WTC11 (cell line): Measurements from ENCODE around the gene C4BPB. TPM values are rescaled to one million over a fixed set of nuclear protein-coding genes. Genes with fewer than 3 reads are reported as not detected.

Source experiments
- ATAC-seq: fragments of 200-7000 bp; cut with Tn5 transposase; 2 replicates; pipeline ENCODE4 v1.10.0; 2021; ENCODE audit warnings: mild to moderate bottlenecking, moderate library complexity
- CTCF ChIA-PET: fragments of 300-600 bp; sonication (Branson Sonifier 250); formaldehyde crosslinking; loops from one replicate; lab custom pipeline; 2021; ENCODE audit warnings: antibody characterized with exemption; lab: Charles Lee
- POLR2A ChIA-PET: fragments of 350-600 bp; sonication (Branson Sonifier 250); formaldehyde crosslinking; loops from one replicate; lab custom pipeline; 2021; ENCODE audit warnings: antibody characterized with exemption; lab: Charles Lee
- DNase-seq: peaks from one replicate; pipeline ENCODE4 v3.0.0; 2021; ENCODE audit warnings: low spot score
- H3K27ac Mint-ChIP-seq: 2 replicates; pipeline ENCODE4 v1.8.0; 2021; ENCODE audit warnings: mixed read lengths
- H3K27me3 Mint-ChIP-seq: 2 replicates; pipeline ENCODE4 v1.8.0; 2021; ENCODE audit warnings: low read depth, mild to moderate bottlenecking, moderate library complexity, mixed read lengths
- H3K36me3 Mint-ChIP-seq: 2 replicates; pipeline ENCODE4 v1.8.0; 2021; ENCODE audit warnings: mixed read lengths
- H3K4me1 Mint-ChIP-seq: 2 replicates; pipeline ENCODE4 v1.8.0; 2022; ENCODE audit warnings: mixed read lengths
- H3K4me3 Mint-ChIP-seq: 2 replicates; pipeline ENCODE4 v1.8.0; 2021; ENCODE audit warnings: mild to moderate bottlenecking, moderate library complexity, mixed read lengths
- H3K9me3 Mint-ChIP-seq: 2 replicates; pipeline ENCODE4 v1.8.0; 2021; ENCODE audit warnings: mixed read lengths
- AFF4 ChIP-seq: sonication (generic); formaldehyde crosslinking; IDR thresholded peaks from 2 replicates; pipeline ENCODE4 v1.8.1; 2023; ENCODE audit warnings: mild to moderate bottlenecking, missing genetic modification reagents, borderline replicate concordance
- CREB1 ChIP-seq: sonication (generic); formaldehyde crosslinking; IDR thresholded peaks from 2 replicates; pipeline ENCODE4 v1.8.0; 2023; ENCODE audit warnings: mild to moderate bottlenecking, missing genetic modification reagents
- KAT7 ChIP-seq: sonication (generic); formaldehyde crosslinking; IDR thresholded peaks from 2 replicates; pipeline ENCODE4 v1.8.1; 2023; ENCODE audit warnings: missing genetic modification reagents, mild to moderate bottlenecking, borderline replicate concordance
- NFYB ChIP-seq: sonication (generic); formaldehyde crosslinking; conservative IDR thresholded peaks from 2 replicates; pipeline ENCODE4 v1.8.0; 2022; ENCODE audit warnings: low read depth, missing genetic modification reagents
- SMAD3 ChIP-seq: sonication (generic); formaldehyde crosslinking; IDR thresholded peaks from 2 replicates; pipeline ENCODE4 v1.8.0; 2022; ENCODE audit warnings: missing genetic modification reagents, mild to moderate bottlenecking, borderline replicate concordance
- TCF7 ChIP-seq: sonication (generic); formaldehyde crosslinking; IDR thresholded peaks from 2 replicates; pipeline ENCODE4 v1.8.0; 2022; ENCODE audit warnings: mild to moderate bottlenecking, low read depth, missing genetic modification reagents, moderate library complexity
- ZNF121 ChIP-seq: sonication (generic); formaldehyde crosslinking; IDR thresholded peaks from 2 replicates; pipeline ENCODE4 v1.8.0; 2023; ENCODE audit warnings: missing genetic modification reagents
- ZNF263 ChIP-seq: sonication (generic); formaldehyde crosslinking; IDR thresholded peaks from 2 replicates; pipeline ENCODE4 v1.8.1; 2022; ENCODE audit warnings: low read depth, mild to moderate bottlenecking, moderate library complexity, missing genetic modification reagents
- ZNF317 ChIP-seq: sonication (generic); formaldehyde crosslinking; IDR thresholded peaks from 2 replicates; pipeline ENCODE4 v1.8.1; 2023; ENCODE audit warnings: low read depth, mild to moderate bottlenecking, moderate library complexity, missing genetic modification reagents, borderline replicate concordance
- ZNF416 ChIP-seq: fragments of 250-450 bp; sonication (Bioruptor Pico); IDR thresholded peaks from 2 replicates; pipeline ENCODE4 v1.9.0; 2021; ENCODE audit warnings: mild to moderate bottlenecking, inconsistent platforms
- ZNF425 ChIP-seq: fragments of 250-450 bp; sonication (Bioruptor Pico); conservative IDR thresholded peaks from 2 replicates; pipeline ENCODE4 v1.9.0; 2021; ENCODE audit warnings: mild to moderate bottlenecking
- ZNF512 ChIP-seq: sonication (generic); formaldehyde crosslinking; IDR thresholded peaks from 2 replicates; pipeline ENCODE4 v1.8.1; 2022; ENCODE audit warnings: missing genetic modification reagents, borderline replicate concordance
- ZNF671 ChIP-seq: fragments of 250-450 bp; sonication (Bioruptor Pico); IDR thresholded peaks from 2 replicates; pipeline ENCODE4 v1.8.0; 2021; ENCODE audit warnings: mild to moderate bottlenecking
- ZSCAN18 ChIP-seq: fragments of 250-450 bp; sonication (Bioruptor Pico); IDR thresholded peaks from 2 replicates; pipeline ENCODE4 v2.1.2; 2022; ENCODE audit warnings: mild to moderate bottlenecking, moderate library complexity
- total RNA-seq: library from RNA; stranded (reverse); gene quantifications from 3 replicates; pipeline ENCODE4 v1.2.3, GENCODE V29; 2021
- TF ChIP-seq, protein P1 (sequence below): fragments of 250-450 bp; sonication (Bioruptor Pico); IDR thresholded peaks from 2 replicates; pipeline ENCODE4 v1.9.0; 2021; ENCODE audit warnings: moderate library complexity, mild to moderate bottlenecking, inconsistent platforms, borderline replicate concordance
- TF ChIP-seq, protein P2 (sequence below): fragments of 250-450 bp; sonication (Bioruptor Pico); IDR thresholded peaks from 2 replicates; pipeline ENCODE4 v1.8.0; 2021; ENCODE audit warnings: mild to moderate bottlenecking
- TF ChIP-seq, protein P3 (sequence below): sonication (generic); formaldehyde crosslinking; IDR thresholded peaks from 2 replicates; pipeline ENCODE4 v1.8.1; 2022; ENCODE audit warnings: low read depth, missing genetic modification reagents, borderline replicate concordance
- TF ChIP-seq, protein P4 (sequence below): fragments of 250-450 bp; sonication (Bioruptor Pico); IDR thresholded peaks from 2 replicates; pipeline ENCODE4 v1.9.0; 2021; ENCODE audit warnings: mild to moderate bottlenecking

The C4BPB gene
- total RNA-seq, 1 experiment from 2014 or later: 0.26 TPM

DNA sequence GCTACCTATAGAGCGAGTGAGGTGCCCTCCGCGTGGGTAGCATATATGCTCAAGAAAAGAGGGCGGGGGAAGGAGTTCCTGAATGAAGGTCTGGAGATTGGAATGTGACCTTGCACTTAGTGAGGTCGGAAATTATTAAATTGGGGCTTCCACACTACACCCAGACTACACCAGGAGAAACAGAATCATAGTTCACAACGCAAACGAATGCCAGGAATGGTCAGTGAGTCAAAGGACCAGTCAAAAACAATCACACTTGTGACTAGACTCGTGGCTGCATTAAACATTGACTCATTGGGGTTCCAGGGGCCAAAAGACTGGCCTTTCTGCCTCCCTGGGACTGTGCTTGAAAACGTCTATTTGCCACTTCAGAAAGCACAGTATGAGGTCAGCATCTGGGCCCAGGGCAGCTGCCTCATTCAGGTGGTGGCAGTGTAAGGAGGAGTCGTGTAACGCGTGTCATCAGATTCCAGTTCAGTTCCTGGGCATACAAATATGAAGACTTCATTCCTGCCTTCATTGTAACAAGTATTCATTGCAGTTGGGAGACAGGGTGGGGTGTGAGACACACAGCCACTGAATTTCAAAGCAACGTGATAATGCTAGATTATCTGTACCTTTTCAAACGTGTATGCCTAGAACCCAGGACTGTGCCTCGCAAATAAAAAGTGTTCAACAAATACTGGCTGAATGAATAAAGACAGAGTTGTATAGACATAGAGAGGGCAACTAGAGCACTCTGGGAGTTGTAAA lies 37.3 kb upstream of the C4BPB start, which contains the start of gene YOD1:
TSS of gene YOD1 (minus strand) at position 18 of the 753 bp plus-strand sequence. CDS start 178 bp downstream, outside the sequence.
- POLR2A ChIA-PET: no interaction called here
- CTCF ChIA-PET: interaction anchor here (2.0 kb wide), 1 partner anchor 19 kb away, joined by 17 read pairs; the partner anchor contains the start of gene C1orf116
- no peak for ATAC-seq
- Mint-ChIP-seq H3K27me3 (no peaks in the 10 kb centered on the region), H3K4me3 (peak within 1 kb of the TSS; percentile 95), H3K9me3 (no peaks in the 10 kb centered on the region), H3K27ac (peak within 1 kb of the TSS; percentile 98)
- TF ChIP-seq, protein P1, sequence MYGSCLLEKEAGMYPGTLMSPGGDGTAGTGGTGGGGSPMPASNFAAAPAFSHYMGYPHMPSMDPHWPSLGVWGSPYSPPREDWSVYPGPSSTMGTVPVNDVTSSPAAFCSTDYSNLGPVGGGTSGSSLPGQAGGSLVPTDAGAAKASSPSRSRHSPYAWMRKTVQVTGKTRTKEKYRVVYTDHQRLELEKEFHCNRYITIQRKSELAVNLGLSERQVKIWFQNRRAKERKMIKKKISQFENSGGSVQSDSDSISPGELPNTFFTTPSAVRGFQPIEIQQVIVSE (CRISPR knock-in tag): no peak
- no peak for TF ChIP-seq CREB1 (CRISPR knock-in tag)
- TF ChIP-seq ZNF512 (CRISPR knock-in tag): no peak
- no peak for TF ChIP-seq ZNF263 (CRISPR knock-in tag)
- TF ChIP-seq, protein P2, sequence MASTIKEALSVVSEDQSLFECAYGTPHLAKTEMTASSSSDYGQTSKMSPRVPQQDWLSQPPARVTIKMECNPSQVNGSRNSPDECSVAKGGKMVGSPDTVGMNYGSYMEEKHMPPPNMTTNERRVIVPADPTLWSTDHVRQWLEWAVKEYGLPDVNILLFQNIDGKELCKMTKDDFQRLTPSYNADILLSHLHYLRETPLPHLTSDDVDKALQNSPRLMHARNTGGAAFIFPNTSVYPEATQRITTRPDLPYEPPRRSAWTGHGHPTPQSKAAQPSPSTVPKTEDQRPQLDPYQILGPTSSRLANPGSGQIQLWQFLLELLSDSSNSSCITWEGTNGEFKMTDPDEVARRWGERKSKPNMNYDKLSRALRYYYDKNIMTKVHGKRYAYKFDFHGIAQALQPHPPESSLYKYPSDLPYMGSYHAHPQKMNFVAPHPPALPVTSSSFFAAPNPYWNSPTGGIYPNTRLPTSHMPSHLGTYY (CRISPR knock-in tag): no peak
- TF ChIP-seq ZNF317 (CRISPR knock-in tag): no peak
- no peak for TF ChIP-seq ZSCAN18 (CRISPR knock-in tag)
- TF ChIP-seq ZNF425 (CRISPR knock-in tag): no peak
- no peak for TF ChIP-seq ZNF121 (CRISPR knock-in tag)
- no peak for TF ChIP-seq TCF7 (CRISPR knock-in tag)
- TF ChIP-seq, protein P3, sequence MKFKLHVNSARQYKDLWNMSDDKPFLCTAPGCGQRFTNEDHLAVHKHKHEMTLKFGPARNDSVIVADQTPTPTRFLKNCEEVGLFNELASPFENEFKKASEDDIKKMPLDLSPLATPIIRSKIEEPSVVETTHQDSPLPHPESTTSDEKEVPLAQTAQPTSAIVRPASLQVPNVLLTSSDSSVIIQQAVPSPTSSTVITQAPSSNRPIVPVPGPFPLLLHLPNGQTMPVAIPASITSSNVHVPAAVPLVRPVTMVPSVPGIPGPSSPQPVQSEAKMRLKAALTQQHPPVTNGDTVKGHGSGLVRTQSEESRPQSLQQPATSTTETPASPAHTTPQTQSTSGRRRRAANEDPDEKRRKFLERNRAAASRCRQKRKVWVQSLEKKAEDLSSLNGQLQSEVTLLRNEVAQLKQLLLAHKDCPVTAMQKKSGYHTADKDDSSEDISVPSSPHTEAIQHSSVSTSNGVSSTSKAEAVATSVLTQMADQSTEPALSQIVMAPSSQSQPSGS: no peak
- no peak for TF ChIP-seq NFYB (CRISPR knock-in tag)
- TF ChIP-seq, protein P4, sequence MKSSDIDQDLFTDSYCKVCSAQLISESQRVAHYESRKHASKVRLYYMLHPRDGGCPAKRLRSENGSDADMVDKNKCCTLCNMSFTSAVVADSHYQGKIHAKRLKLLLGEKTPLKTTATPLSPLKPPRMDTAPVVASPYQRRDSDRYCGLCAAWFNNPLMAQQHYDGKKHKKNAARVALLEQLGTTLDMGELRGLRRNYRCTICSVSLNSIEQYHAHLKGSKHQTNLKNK (CRISPR knock-in tag): no peak
- TF ChIP-seq KAT7 (CRISPR knock-in tag): no peak
- TF ChIP-seq ZNF416 (CRISPR knock-in tag): no peak
- TF ChIP-seq AFF4: no peak
- no peak for TF ChIP-seq ZNF671 (CRISPR knock-in tag)
- TF ChIP-seq SMAD3 (CRISPR knock-in tag): no peak
- TF ChIP-seq, all 79 proteins: peak for 0
- no peak for DNase-seq
- H3K36me3 Mint-ChIP-seq: peaks cover 30% of the 10 kb centered on the region
- H3K4me1 Mint-ChIP-seq: peaks cover 50% of the 10 kb centered on the region
